GM12873 (cell line): ENCODE data around the gene ARIH2.

ENCODE experiments used
- TF ChIP-seq, protein P1 (sequence below): IDR thresholded peaks from 2 replicates; pipeline ENCODE4 v1.5.1; 2012; ENCODE audit warnings: low read depth, mild to moderate bottlenecking, moderate library complexity, low read length, control low read depth; ENCODE audit not compliant: insufficient read depth; ENCODE audit errors: missing control alignments

Gene ARIH2

DNA sequence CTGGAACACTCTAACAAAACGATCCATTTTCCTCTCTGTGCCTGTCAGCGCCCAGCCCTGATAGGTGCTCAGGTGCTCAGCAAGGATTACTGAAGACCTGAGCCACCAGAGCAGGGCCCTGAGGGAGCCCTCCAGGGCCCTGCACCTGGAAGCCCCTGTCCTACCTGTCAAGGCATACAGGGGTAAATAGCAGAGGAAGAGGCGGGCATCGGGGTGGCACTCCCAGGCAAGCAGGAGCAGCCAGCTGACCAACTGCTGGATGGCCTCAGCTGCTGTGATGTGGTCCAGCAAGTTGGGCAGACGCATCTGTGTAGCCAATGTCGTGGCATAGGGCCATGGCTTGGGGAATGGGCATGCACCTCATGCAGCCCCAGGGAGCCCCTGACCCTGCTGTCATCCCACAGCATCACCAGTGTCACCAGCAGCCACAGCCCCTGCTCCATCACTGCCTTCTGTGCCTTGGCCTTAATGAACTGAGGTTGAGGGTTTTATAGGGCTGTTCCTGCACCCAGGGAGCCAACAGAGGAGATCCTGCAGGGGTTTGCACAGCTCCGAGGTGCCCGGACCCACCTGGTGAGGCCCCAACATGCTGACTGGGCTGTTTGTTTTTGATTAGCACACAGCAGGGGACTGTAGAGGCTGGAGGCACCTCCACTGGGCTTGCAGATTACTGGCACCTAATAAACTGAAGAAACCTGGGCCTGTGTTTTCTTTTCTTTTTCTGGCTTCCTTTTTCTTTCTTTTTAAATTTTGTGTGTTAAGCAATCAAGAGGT, 80.6 kb downstream of the ARIH2 start:
- TF ChIP-seq, protein P1, sequence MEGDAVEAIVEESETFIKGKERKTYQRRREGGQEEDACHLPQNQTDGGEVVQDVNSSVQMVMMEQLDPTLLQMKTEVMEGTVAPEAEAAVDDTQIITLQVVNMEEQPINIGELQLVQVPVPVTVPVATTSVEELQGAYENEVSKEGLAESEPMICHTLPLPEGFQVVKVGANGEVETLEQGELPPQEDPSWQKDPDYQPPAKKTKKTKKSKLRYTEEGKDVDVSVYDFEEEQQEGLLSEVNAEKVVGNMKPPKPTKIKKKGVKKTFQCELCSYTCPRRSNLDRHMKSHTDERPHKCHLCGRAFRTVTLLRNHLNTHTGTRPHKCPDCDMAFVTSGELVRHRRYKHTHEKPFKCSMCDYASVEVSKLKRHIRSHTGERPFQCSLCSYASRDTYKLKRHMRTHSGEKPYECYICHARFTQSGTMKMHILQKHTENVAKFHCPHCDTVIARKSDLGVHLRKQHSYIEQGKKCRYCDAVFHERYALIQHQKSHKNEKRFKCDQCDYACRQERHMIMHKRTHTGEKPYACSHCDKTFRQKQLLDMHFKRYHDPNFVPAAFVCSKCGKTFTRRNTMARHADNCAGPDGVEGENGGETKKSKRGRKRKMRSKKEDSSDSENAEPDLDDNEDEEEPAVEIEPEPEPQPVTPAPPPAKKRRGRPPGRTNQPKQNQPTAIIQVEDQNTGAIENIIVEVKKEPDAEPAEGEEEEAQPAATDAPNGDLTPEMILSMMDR = no peak

DNA sequence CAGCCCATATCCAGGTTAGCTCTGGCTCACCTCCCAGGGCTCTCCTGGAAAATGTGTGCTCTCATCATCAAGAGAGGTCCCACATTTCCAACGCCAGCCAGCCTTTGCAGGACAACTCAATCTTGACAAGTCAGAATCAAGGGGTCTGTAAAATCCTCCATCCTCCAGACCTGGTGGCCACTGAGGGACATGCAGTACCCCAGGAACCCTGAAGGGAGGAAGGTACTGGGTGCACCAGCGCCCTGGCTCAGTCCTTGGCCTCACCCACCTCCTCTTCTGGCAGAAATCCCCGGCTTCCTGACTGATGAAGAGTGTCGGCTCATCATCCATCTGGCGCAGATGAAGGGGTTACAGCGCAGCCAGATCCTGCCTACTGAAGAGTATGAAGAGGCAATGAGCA, 82.5 kb downstream of the ARIH2 start:
- TF ChIP-seq, protein P1 = no peak

DNA sequence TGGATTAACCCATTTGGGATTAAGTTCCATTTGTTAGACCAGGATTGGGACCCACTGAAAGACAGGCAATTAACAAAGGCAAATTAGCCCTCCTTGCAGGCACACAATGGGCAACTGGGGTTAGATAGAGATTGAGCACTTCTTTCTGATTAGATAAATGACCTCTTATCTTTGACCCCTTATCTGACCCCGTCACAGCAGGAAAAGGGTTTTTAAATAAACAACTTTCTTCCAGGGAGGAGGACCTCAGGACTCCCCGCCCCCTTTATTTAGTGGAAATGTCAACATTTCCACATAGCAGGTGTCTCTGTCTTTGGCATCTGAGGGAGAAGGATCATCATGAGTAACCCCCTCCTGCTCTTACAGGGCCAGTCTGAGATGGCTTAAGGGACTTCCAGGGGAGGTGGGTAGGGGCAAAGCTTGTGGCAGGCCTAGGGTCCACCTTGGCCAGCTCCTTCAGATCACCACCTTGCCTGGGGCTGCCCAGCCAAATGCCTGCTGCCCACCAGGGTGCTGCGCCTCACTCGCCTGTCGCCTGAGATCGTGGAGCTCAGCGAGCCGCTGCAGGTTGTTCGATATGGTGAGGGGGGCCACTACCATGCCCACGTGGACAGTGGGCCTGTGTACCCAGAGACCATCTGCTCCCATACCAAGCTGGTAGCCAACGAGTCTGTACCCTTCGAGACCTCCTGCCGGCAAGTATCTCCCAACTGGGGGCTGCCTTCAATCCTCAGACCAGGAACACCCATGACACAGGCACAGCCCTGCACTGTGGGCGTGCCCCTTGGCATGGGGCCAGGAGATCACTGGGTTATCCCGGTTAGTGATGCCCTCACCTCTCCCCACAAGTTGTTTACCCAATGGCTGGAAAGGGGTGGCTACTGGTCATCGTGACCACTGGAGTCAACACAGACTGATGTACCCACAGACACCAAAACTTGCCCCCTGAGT, 86.0 kb downstream of the ARIH2 start:
- TF ChIP-seq, protein P1 = no peak

DNA sequence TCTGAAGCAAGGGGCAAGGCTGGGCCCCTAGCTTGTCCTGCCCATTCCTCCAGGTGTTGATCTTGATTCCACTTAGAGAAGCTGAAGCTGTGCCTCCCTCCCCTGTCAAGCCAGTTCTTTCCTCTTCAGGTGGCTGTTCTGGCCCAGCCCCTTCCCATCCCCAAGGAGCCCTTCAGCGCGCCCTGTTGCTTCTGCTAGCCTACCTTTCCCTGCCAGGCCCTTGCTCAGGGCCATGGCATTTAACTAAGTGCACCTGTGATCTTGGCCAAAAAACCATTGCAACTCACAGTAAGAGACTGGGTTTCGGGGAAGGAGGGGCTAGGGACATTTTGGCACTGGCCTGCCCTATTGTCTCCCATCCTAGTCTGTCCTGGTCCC, 86.7 kb downstream of the ARIH2 start:
- TF ChIP-seq, protein P1 = no peak

DNA sequence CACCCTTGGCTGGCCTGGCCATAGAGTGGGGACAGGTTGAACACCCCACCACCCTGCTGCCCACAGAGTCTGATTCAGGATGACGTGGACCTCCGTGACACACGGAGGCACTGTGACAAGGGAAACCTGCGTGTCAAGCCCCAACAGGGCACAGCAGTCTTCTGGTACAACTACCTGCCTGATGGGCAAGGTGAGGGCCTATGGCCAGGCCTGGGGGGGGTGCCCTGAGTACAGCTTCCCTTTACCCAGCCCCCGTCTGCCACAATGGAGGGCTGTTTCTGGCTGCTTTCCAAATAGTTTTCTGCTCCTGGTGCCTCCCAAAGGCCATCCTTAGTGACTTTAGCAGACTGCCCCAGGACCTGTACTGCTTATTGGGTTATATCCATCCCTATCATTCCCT, 87.4 kb downstream of the ARIH2 start:
- TF ChIP-seq, protein P1 = no peak

DNA sequence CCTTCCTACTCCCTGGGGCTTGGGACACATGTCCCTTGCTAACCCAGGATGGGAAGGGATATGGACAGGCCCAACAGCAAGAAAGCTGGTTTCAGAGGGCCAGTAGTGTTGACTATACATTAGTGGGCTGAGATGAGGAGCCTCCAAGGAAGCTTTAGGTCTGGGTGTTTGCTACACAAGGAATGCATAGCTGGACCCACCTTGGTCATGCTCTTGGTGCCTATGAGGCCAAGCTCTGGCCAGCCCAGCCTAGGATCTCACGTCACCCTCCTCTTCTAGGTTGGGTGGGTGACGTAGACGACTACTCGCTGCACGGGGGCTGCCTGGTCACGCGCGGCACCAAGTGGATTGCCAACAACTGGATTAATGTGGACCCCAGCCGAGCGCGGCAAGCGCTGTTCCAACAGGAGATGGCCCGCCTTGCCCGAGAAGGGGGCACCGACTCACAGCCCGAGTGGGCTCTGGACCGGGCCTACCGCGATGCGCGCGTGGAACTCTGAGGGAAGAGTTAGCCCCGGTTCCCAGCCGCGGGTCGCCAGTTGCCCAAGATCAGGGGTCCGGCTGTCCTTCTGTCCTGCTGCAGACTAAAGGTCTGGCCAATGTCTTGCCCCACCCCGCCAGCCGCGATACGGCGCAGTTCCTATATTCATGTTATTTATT, 87.9 kb downstream of the ARIH2 start:
- TF ChIP-seq, protein P1 = no peak
